Epithelial cell of proximal tubule (primary cell): ENCODE results near the gene LINGO1. TPM values are rescaled to one million over a fixed set of nuclear protein-coding genes. Genes with fewer than 3 reads are reported as not detected.

Experiments used
- DNase-seq: peaks from one replicate; pipeline ENCODE4 v3.0.0-alpha.2; 2011; ENCODE audit warnings: low read depth
- H3K4me3 ChIP-seq: 2 replicates; pipeline ENCODE4 v1.5.1; 2011; ENCODE audit warnings: low read depth, mild to moderate bottlenecking, low read length
- CTCF ChIP-seq: conservative IDR thresholded peaks from 2 replicates; pipeline ENCODE4 v1.5.1; 2012; ENCODE audit warnings: low read depth, mild to moderate bottlenecking, low read length
- total RNA-seq: library from RNA; depleted of rRNA; stranded (reverse); fragments of >200 nt; gene quantifications from 2 replicates; pipeline ENCODE4 v1.2.3, GENCODE V29; 2015

The LINGO1 gene
- total RNA-seq, 1 donor from 2014 or later, result not detected

- DNase-seq, result no peak
- peak; percentile 99 for TF ChIP-seq CTCF
- H3K4me3 ChIP-seq, result peak overlapping the region; percentile 40
These were observed 611 bp upstream of the LINGO1 start for GRCh38 chr15:77633134-77633912.

- no peak for DNase-seq
- H3K4me3 ChIP-seq, result no peak overlapping the region
- no peak for TF ChIP-seq CTCF
These were observed 773 bp downstream of the LINGO1 start for GRCh38 chr15:77631745-77632533.

- DNase-seq, result no peak
- TF ChIP-seq CTCF, result peak; percentile 11
- H3K4me3 ChIP-seq, result no peak overlapping the region
These were observed 1.6 kb downstream of the LINGO1 start for GRCh38 chr15:77630956-77631744.

GRCh38 chr15:77630056-77630455 lies 2.7 kb downstream of the LINGO1 start:
- no peak for TF ChIP-seq CTCF
- no peak overlapping the region for H3K4me3 ChIP-seq
- no peak for DNase-seq

- no peak for TF ChIP-seq CTCF
- no peak overlapping the region for H3K4me3 ChIP-seq
- DNase-seq, result no peak
These were observed 3.4 kb downstream of the LINGO1 start for GRCh38 chr15:77629070-77630030.

- no peak for TF ChIP-seq CTCF
- no peak for DNase-seq
- no peak overlapping the region for H3K4me3 ChIP-seq
These were observed 4.7 kb downstream of the LINGO1 start for GRCh38 chr15:77628010-77628409.
